Fibroblast of lung (primary cell): ENCODE measurements around the gene C1GALT1. TPM values are rescaled to one million over a fixed set of nuclear protein-coding genes. Genes with fewer than 3 reads are reported as not detected.

ENCODE experiments used
- DNase-seq, 2 donors: peaks; one replicate each; pipeline versions ENCODE4 v3.0.0 to v3.0.0-alpha.2; 2010; ENCODE audit warnings: low read depth in 2 of 2
- H2AFZ ChIP-seq: 2 replicates; pipeline ENCODE4 v1.5.1; 2012; ENCODE audit warnings: low read length, control low read depth, inconsistent platforms
- H3K27ac ChIP-seq: 2 replicates; pipeline ENCODE4 v1.5.1; 2011; ENCODE audit warnings: low read length, control low read depth; ENCODE audit not compliant: insufficient read depth
- H3K27me3 ChIP-seq: 2 replicates; pipeline ENCODE4 v1.5.1; 2011; ENCODE audit warnings: mild to moderate bottlenecking, low read length; ENCODE audit not compliant: control insufficient read depth, insufficient read depth
- H3K36me3 ChIP-seq: 2 replicates; pipeline ENCODE4 v1.5.1; 2011; ENCODE audit warnings: low read length; ENCODE audit not compliant: control insufficient read depth, insufficient read depth
- H3K4me1 ChIP-seq: 2 replicates; pipeline ENCODE4 v1.5.1; 2011; ENCODE audit warnings: low read length; ENCODE audit not compliant: control insufficient read depth, insufficient read depth; ENCODE audit errors: extremely low read depth
- H3K4me2 ChIP-seq: 2 replicates; pipeline ENCODE4 v1.5.1; 2011; ENCODE audit warnings: low read length, control low read depth; ENCODE audit not compliant: insufficient read depth; ENCODE audit errors: extremely low read depth
- H3K4me3 ChIP-seq, 4 experiments: fragments of 200-600 bp in 1 of 4; sonication (generic) in 1 of 4; replicated peaks in 1 of 4; 2 replicates each; pipeline ENCODE4 v1.5.1; 2011 to 2016; ENCODE audit warnings: low read length in 4 of 4, low read depth in 3 of 4, mild to moderate bottlenecking in 3 of 4, control low read depth in 2 of 4, inconsistent platforms in 1 of 4, mixed read lengths in 1 of 4; ENCODE audit not compliant: insufficient read depth in 1 of 4; ENCODE audit errors: control extremely low read depth in 1 of 4
- H3K79me2 ChIP-seq: 2 replicates; pipeline ENCODE4 v1.5.1; 2012; ENCODE audit warnings: mild to moderate bottlenecking, low read length, inconsistent platforms; ENCODE audit not compliant: control insufficient read depth, insufficient read depth
- H3K9ac ChIP-seq: 2 replicates; pipeline ENCODE4 v1.5.1; 2011; ENCODE audit warnings: mild to moderate bottlenecking, low read length, control low read depth; ENCODE audit not compliant: insufficient read depth
- H3K9me3 ChIP-seq: 2 replicates; pipeline ENCODE4 v1.5.1; 2012; ENCODE audit warnings: low read depth, low read length; ENCODE audit not compliant: control insufficient read depth, insufficient read depth
- H4K20me1 ChIP-seq: 2 replicates; pipeline ENCODE4 v1.5.1; 2011; ENCODE audit warnings: low read length; ENCODE audit not compliant: control insufficient read depth, insufficient read depth; ENCODE audit errors: extremely low read depth
- CTCF ChIP-seq, 2 donors: IDR thresholded peaks in 1 of 2; conservative IDR thresholded peaks in 1 of 2; 1 replicate in 1 of 2; 2 replicates in 1 of 2; pipeline ENCODE4 v1.5.1; 2011 to 2012; ENCODE audit warnings: low read length in 2 of 2, control low read depth in 1 of 2, inconsistent platforms in 1 of 2, low read depth in 1 of 2, mild to moderate bottlenecking in 1 of 2
- EZH2 ChIP-seq: IDR thresholded peaks from 2 replicates; pipeline ENCODE4 v1.5.1; 2012; ENCODE audit warnings: low read length, control low read depth, mild to moderate bottlenecking; ENCODE audit errors: missing control alignments
- polyA plus RNA-seq, 2 donors: library from polyadenylated mRNA; depleted of rRNA in 1 of 2; stranded (reverse) in 1 of 2; unstranded in 1 of 2; fragments of >200 nt; gene quantifications; 2 replicates each; pipeline ENCODE4 v1.2.1, GENCODE V29; 2011 to 2012; ENCODE audit warnings: missing spikeins in 1 of 2
- total RNA-seq: library from RNA; depleted of rRNA; stranded (reverse); fragments of >200 nt; gene quantifications from 2 replicates; pipeline ENCODE4 v1.2.1, GENCODE V29; 2014

C1GALT1 gene
- total and polyA plus RNA-seq, 2 donors (not counting 1 experiment from before 2014, with no cell fraction given), result 17.0 to 26.3 TPM

DNA sequence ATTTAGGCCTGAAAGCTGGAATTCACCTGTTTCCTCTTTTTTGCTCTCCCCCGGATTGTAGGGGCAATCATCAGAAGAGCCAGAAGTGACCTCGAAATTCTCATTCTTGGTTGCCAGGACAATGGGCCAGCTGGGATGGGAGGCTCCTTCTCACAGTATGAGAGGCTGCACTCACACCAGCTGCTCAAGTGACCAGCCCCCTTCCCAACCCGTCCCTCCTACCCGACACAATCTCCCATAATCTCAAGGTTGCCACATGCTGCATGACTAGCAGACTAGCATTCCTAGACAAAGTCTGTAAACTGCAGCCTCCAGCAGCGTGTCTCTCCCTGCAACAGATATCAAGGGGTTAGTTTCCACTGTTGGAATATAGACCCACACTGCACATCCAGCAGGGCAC is 110.3 kb downstream of the C1GALT1 start:
- no peaks in the 10 kb centered on the region for H3K79me2 ChIP-seq
- DNase-seq, result no peak
- no peak for TF ChIP-seq CTCF (conservative IDR thresholded peaks at IDR 0.05 in 1 of 2, IDR thresholded peaks at IDR 0.05 in 1 of 2; ENCODE audit: low read depth in 1 of 2, low read length in 2 of 2)
- TF ChIP-seq EZH2, result no peak
- no peaks in the 10 kb centered on the region for H3K36me3 ChIP-seq
- H3K4me2 ChIP-seq, result no peak overlapping the region
- no peak overlapping the region for H3K9ac ChIP-seq
- H4K20me1 ChIP-seq, result no peaks in the 10 kb centered on the region
- no peaks in the 10 kb centered on the region for H3K4me1 ChIP-seq
- no peak overlapping the region for H3K27ac ChIP-seq
- no peaks in the 10 kb centered on the region for H3K27me3 ChIP-seq
- H3K9me3 ChIP-seq, result no peaks in the 10 kb centered on the region
- H2AFZ ChIP-seq, result no peak overlapping the region
- no peak overlapping the region for H3K4me3 ChIP-seq

GRCh38 chr7:7293092-7293491 is 110.7 kb downstream of the C1GALT1 start:
- Histone ChIP-seq H3K4me2 (no peak overlapping the region), H3K36me3 (no peaks in the 10 kb centered on the region), H3K79me2 (no peaks in the 10 kb centered on the region), H2AFZ (no peak overlapping the region), H3K27me3 (no peaks in the 10 kb centered on the region), H3K9me3 (no peaks in the 10 kb centered on the region), H3K9ac (no peak overlapping the region), H3K27ac (no peak overlapping the region), H4K20me1 (no peaks in the 10 kb centered on the region), H3K4me3 (no peak overlapping the region), H3K4me1 (no peaks in the 10 kb centered on the region)
- TF ChIP-seq CTCF (conservative IDR thresholded peaks at IDR 0.05 in 1 of 2, IDR thresholded peaks at IDR 0.05 in 1 of 2; ENCODE audit: low read depth in 1 of 2, low read length in 2 of 2), result no peak
- TF ChIP-seq EZH2, result no peak
- DNase-seq, result no peak

DNA sequence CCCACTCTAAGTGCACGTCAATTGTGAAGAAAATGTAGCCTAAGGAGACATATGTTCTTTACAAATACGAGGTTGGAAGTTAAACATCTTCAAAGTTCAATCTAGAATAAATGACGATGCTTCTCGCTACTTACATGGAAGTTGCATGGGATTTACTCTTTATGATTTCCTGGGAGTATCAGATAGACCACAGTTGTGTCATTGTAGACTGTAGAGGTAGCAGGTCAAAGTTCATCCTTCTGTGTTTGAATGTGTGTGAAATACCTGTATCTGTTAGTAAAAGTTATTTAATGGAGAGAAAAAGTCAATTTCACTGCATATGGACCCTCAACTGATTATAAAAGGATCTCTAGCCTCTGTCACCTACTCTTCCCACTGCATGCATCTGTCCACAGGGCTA is 112.6 kb downstream of the C1GALT1 start:
- no peaks in the 10 kb centered on the region for H3K9me3 ChIP-seq
- H3K4me1 ChIP-seq, result no peaks in the 10 kb centered on the region
- no peaks in the 10 kb centered on the region for H3K36me3 ChIP-seq
- no peak overlapping the region for H3K4me2 ChIP-seq
- no peak overlapping the region for H2AFZ ChIP-seq
- no peak overlapping the region for H3K9ac ChIP-seq
- H3K4me3 ChIP-seq, result no peak overlapping the region
- no peak for TF ChIP-seq CTCF (conservative IDR thresholded peaks at IDR 0.05 in 1 of 2, IDR thresholded peaks at IDR 0.05 in 1 of 2; ENCODE audit: low read depth in 1 of 2, low read length in 2 of 2)
- no peak for TF ChIP-seq EZH2
- DNase-seq, result no peak
- no peaks in the 10 kb centered on the region for H3K27me3 ChIP-seq
- no peaks in the 10 kb centered on the region for H3K79me2 ChIP-seq
- no peaks in the 10 kb centered on the region for H4K20me1 ChIP-seq
- no peak overlapping the region for H3K27ac ChIP-seq
